GM21619 (cell line): ENCODE measurements around the gene LDAH.

Source experiments
- ATAC-seq: cut with Tn5 transposase; IDR thresholded peaks from one replicate; pipeline ENCODE4 v1.9.1; 2021; ENCODE audit not compliant: unreplicated experiment

Gene LDAH

DNA sequence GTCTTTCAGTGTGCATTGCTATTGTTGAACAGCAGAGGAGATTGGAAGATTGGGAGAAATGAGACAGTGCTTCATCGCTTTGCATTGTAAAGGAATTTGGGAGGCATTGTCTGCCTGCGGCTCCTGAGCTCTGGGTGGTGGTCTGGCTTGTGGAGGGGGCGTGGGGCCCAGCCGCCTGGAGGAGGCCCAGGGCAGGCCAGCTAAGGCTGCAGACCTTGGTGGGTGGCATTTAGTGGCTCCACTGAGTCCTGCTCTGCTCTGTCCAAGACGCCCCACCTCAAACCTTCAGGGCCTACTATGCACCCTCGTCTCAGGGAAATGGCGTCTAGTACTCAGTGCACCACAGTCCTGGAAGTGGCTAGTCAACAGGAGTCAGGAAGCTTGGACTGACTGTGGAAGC lies 166.3 kb downstream of the LDAH start:
- ATAC-seq: no peak

DNA sequence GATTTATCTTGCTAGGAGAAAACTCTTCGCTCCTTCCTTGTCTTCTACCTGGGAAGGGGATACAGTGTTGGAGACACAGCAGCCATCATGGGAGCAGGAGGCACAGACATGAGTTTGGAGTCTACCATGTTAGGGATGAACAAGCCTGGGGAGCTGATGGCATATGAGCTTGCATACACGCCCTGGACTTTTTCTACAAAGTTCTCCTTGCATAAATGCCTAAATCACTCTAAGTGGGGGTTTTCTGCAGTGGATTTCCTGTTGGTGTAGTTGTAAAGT lies 168.4 kb downstream of the LDAH start:
- ATAC-seq: no peak

- no peak for ATAC-seq
Measured at GRCh38 chr2:20653695-20654534, 169.0 kb downstream of the LDAH start.

DNA sequence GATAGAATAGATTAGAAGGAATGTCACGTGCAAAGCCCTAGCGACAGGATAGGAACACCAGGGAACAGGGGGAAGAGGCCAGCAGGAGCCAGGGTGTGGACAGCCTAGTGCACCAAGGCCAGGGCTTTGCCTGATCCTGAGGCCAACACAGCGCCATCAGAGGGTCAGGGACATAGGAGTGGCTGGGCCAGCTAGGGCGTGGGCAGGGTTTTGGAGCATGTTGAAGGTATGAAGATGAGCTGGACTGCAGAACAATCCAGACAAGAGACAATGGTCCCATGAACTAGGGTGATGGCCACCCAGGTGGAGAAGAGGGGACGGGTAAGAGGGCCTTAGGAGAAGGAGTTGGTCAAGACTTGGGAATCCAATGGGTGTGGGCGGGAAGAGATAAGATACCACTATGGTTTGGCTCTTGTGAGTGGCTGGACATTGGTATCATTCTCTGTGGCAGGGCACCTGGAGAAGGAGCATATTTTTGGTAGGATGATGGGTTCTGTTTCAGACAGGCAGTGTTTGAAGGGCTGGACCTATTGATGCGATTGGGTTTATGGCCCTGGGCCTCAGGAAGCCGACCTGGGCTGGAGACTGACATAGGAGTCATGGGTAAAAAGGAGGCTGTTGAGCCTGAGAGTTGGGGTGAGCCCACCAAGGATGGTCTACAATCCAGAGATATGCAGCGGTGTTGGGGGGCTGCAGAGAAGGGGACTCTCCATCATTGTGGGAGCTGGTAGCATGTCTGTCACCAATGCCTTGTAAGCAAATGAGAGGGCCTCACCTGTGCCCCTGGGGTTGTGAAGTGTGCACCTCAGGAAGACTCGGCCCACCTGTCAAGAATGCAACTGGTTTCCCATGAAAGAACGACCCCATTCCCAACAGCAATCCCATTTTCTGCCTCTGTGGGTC lies 170.0 kb downstream of the LDAH start:
- no peak for ATAC-seq

- no peak for ATAC-seq
Measured at GRCh38 chr2:20652141-20652540, 170.8 kb downstream of the LDAH start.

GRCh38 chr2:20651731-20652099 lies 171.2 kb downstream of the LDAH start:
- no peak for ATAC-seq

GRCh38 chr2:20650877-20651730 lies 171.8 kb downstream of the LDAH start, which contains the start of gene HS1BP3:
Gene HS1BP3, minus strand, starts transcription at chr2:20651098. Its CDS starts 35 bp downstream, at chr2:20651063.
- ATAC-seq: peak; percentile 94

GRCh38 chr2:20650393-20650876 lies 172.5 kb downstream of the LDAH start:
- ATAC-seq: peak; percentile 16

- ATAC-seq: no peak
Measured at GRCh38 chr2:20649976-20650375, 172.9 kb downstream of the LDAH start.

- ATAC-seq: no peak
Measured at GRCh38 chr2:20649576-20649975, 173.3 kb downstream of the LDAH start.

- ATAC-seq: no peak
Measured at GRCh38 chr2:20648831-20649230, 174.1 kb downstream of the LDAH start.

GRCh38 chr2:20648206-20648605 lies 174.7 kb downstream of the LDAH start:
- ATAC-seq: no peak

DNA sequence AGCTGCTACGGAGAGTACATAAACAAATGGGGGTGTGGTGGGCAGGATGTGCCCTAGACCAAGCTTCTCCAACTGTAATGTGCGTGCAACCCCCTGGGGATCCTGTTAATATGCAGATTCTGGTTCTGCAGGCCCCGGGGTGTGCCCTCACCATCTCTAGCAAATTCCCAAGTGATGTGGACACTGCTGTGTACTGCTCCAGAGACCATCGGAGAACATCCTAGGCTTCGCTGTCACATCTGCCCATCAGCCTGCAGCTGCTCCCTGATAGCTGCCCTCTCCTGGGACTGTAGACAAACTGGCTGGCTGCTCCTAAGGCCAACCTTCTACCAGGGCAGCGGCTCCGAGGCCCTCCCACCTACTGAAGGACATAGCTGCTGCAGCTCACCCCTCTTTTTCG lies 175.2 kb downstream of the LDAH start:
- no peak for ATAC-seq

- no peak for ATAC-seq
Measured at GRCh38 chr2:20647211-20647610, 175.7 kb downstream of the LDAH start.

- ATAC-seq: no peak
Measured at GRCh38 chr2:20646446-20646845, 176.5 kb downstream of the LDAH start.

DNA sequence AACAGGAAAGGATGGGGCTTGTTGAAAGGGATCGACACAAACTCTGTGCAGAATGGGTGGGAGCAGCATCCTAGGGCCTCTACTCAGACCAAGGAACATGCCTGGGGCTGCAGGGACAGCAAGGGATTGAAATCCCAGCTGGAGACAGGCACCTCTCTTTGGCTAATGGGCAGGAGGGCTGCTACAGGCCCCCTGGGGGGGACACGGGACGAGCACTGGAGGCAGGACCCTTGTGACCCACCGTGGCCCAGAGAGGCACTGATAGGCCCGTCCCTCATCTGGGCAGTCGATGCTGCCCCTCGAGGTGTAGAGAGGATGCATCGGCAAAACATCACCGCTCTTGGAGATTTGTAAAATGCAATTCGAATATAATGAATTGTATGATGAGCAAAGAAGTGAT lies 177.1 kb downstream of the LDAH start:
- no peak for ATAC-seq

GRCh38 chr2:20645301-20645701 lies 177.6 kb downstream of the LDAH start:
- no peak for ATAC-seq

GRCh38 chr2:20643826-20644225 lies 179.1 kb downstream of the LDAH start:
- ATAC-seq: no peak

DNA sequence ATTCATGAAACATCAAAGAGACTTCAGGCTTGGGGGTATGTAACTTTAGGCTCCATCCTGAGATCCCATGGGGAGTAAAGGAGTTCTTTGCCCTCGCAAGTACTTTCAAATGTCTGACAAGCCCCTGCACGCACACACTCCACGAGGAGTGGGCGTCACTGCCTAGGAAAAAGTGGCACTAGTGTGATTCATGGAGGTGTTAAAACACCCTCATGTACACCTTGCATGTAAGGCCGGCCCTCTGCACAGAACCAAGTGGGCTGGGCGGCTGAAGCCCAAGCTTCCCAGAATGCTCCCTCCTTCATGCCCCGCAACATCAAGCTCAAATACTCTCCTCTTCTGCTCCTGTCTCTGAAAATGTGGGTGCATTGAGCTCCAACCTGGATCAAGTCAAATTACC lies 179.8 kb downstream of the LDAH start:
- no peak for ATAC-seq

- peak; percentile 96 for ATAC-seq
Measured at GRCh38 chr2:20642055-20642971, 180.6 kb downstream of the LDAH start.
